Muscle layer of colon (tissue), 2 donors: ENCODE results near the gene EIF1.
"Not testable (repeated sequence)": the region's sequence is repeated elsewhere in the genome, so short reads cannot be mapped to it uniquely, and the experiment has no call there.

Experiments used
- H3K27ac ChIP-seq: one replicate; pipeline ENCODE4 v1.7.0; 2013; ENCODE audit warnings: low read depth, mild to moderate bottlenecking, low read length, moderate library complexity
- H3K27me3 ChIP-seq, 2 donors: one replicate each; pipeline ENCODE4 v1.7.0; 2013; ENCODE audit warnings: low read length in 2 of 2, mild to moderate bottlenecking in 2 of 2; ENCODE audit not compliant: insufficient read depth in 2 of 2, control insufficient read depth in 1 of 2
- H3K36me3 ChIP-seq: one replicate; pipeline ENCODE4 v1.7.0; 2013; ENCODE audit warnings: mild to moderate bottlenecking, low read length; ENCODE audit not compliant: insufficient read depth
- H3K4me1 ChIP-seq: one replicate; pipeline ENCODE4 v1.7.0; 2013; ENCODE audit warnings: mild to moderate bottlenecking, low read length; ENCODE audit not compliant: insufficient read depth
- H3K4me3 ChIP-seq, 2 donors: one replicate each; pipeline ENCODE4 v1.7.0; 2013; ENCODE audit warnings: low read length in 2 of 2, low read depth in 1 of 2, mild to moderate bottlenecking in 1 of 2, moderate library complexity in 1 of 2
- H3K9ac ChIP-seq: one replicate; pipeline ENCODE4 v1.7.0; 2013; ENCODE audit warnings: low read length
- H3K9me3 ChIP-seq: one replicate; pipeline ENCODE4 v1.7.0; 2013; ENCODE audit warnings: mild to moderate bottlenecking, low read length
- donor health status: abdominal sarcoma.
- donor health status: Adenocarcinoma of cecum.

EIF1 gene

GRCh38 chr17:41667280-41668041, 21.2 kb upstream of the EIF1 start:
- peak overlapping the region; percentile 44 to 85 for H3K4me3 ChIP-seq
- no peaks in the 10 kb centered on the region for H3K9me3 ChIP-seq
- H3K4me1 ChIP-seq, result peaks cover 7% of the 10 kb centered on the region
- H3K36me3 ChIP-seq, result no peaks in the 10 kb centered on the region
- no peak overlapping the region for H3K27ac ChIP-seq
- H3K9ac ChIP-seq, result no peak overlapping the region
- no peaks in the 10 kb centered on the region for H3K27me3 ChIP-seq

- H3K4me1 ChIP-seq, result no peaks in the 10 kb centered on the region
- H3K9ac ChIP-seq, result no peak overlapping the region
- no peak overlapping the region for H3K27ac ChIP-seq
- H3K27me3 ChIP-seq, result no peaks in the 10 kb centered on the region
- H3K4me3 ChIP-seq, result no peak overlapping the region
- H3K9me3 ChIP-seq, result no peaks in the 10 kb centered on the region
- no peaks in the 10 kb centered on the region for H3K36me3 ChIP-seq
Measured at GRCh38 chr17:41672153-41672552, 16.5 kb upstream of the EIF1 start.

- not testable (repeated sequence) for H3K4me1 ChIP-seq, H3K27ac ChIP-seq, H3K9ac ChIP-seq, H3K4me3 ChIP-seq, H3K36me3 ChIP-seq, H3K9me3 ChIP-seq, H3K27me3 ChIP-seq
Measured at GRCh38 chr17:41675157-41676057, 13.3 kb upstream of the EIF1 start.

- no peaks in the 10 kb centered on the region for H3K36me3 ChIP-seq
- H3K27ac ChIP-seq, result no peak overlapping the region
- H3K9me3 ChIP-seq, result no peaks in the 10 kb centered on the region
- no peaks in the 10 kb centered on the region for H3K4me1 ChIP-seq
- H3K27me3 ChIP-seq, result no peaks in the 10 kb centered on the region
- H3K4me3 ChIP-seq, result no peak overlapping the region
- H3K9ac ChIP-seq, result no peak overlapping the region
Measured at GRCh38 chr17:41676058-41676419, 12.6 kb upstream of the EIF1 start.

GRCh38 chr17:41678411-41678906, 10.2 kb upstream of the EIF1 start:
- no peak overlapping the region for H3K4me3 ChIP-seq
- no peak overlapping the region for H3K27ac ChIP-seq
- no peaks in the 10 kb centered on the region for H3K4me1 ChIP-seq
- H3K9ac ChIP-seq, result no peak overlapping the region
- H3K9me3 ChIP-seq, result no peaks in the 10 kb centered on the region
- no peaks in the 10 kb centered on the region for H3K27me3 ChIP-seq
- H3K36me3 ChIP-seq, result no peaks in the 10 kb centered on the region

GRCh38 chr17:41678907-41679739, 9.6 kb upstream of the EIF1 start:
- H3K27ac ChIP-seq, result no peak overlapping the region
- no peak overlapping the region for H3K4me3 ChIP-seq
- H3K9ac ChIP-seq, result no peak overlapping the region
- no peaks in the 10 kb centered on the region for H3K9me3 ChIP-seq
- no peaks in the 10 kb centered on the region for H3K27me3 ChIP-seq
- no peaks in the 10 kb centered on the region for H3K36me3 ChIP-seq
- H3K4me1 ChIP-seq, result no peaks in the 10 kb centered on the region

GRCh38 chr17:41679740-41680425, 8.8 kb upstream of the EIF1 start:
- H3K27ac ChIP-seq, result no peak overlapping the region
- no peak overlapping the region for H3K9ac ChIP-seq
- no peaks in the 10 kb centered on the region for H3K36me3 ChIP-seq
- H3K27me3 ChIP-seq, result no peaks in the 10 kb centered on the region
- no peaks in the 10 kb centered on the region for H3K9me3 ChIP-seq
- H3K4me1 ChIP-seq, result no peaks in the 10 kb centered on the region
- H3K4me3 ChIP-seq, result no peak overlapping the region

GRCh38 chr17:41680426-41681040, 8.2 kb upstream of the EIF1 start:
- no peak overlapping the region for H3K4me3 ChIP-seq
- H3K27me3 ChIP-seq, result no peaks in the 10 kb centered on the region
- H3K36me3 ChIP-seq, result no peaks in the 10 kb centered on the region
- H3K9ac ChIP-seq, result no peak overlapping the region
- H3K27ac ChIP-seq, result no peak overlapping the region
- no peaks in the 10 kb centered on the region for H3K4me1 ChIP-seq
- no peaks in the 10 kb centered on the region for H3K9me3 ChIP-seq

- Histone ChIP-seq H3K27me3 (no peaks in the 10 kb centered on the region), H3K4me1 (no peaks in the 10 kb centered on the region), H3K4me3 (no peak overlapping the region), H3K9me3 (no peaks in the 10 kb centered on the region), H3K27ac (no peak overlapping the region), H3K36me3 (no peaks in the 10 kb centered on the region), H3K9ac (no peak overlapping the region)
Measured at GRCh38 chr17:41681776-41682175, 6.9 kb upstream of the EIF1 start.

GRCh38 chr17:41682631-41683030, 6.1 kb upstream of the EIF1 start:
- H3K27ac ChIP-seq, result no peak overlapping the region
- H3K9ac ChIP-seq, result no peak overlapping the region
- H3K36me3 ChIP-seq, result no peaks in the 10 kb centered on the region
- peaks cover under 1% of the 10 kb centered on the region for H3K4me1 ChIP-seq
- no peaks in the 10 kb centered on the region for H3K9me3 ChIP-seq
- H3K4me3 ChIP-seq, result no peak overlapping the region
- no peaks in the 10 kb centered on the region for H3K27me3 ChIP-seq
